ENCODE data around the gene F7. TPM values are rescaled to one million over a fixed set of nuclear protein-coding genes. Genes with fewer than 3 reads are reported as not detected.

The F7 gene
- total and polyA plus RNA-seq, 9 of the 15 experiments (the other 6 are each of a cell fraction or from before 2014, with no cell fraction given) = not detected

GRCh38 chr13:113137691-113138298 lies 32.2 kb downstream of the F7 start:
- CTCF ChIA-PET (ENCODE audit: low intra/inter-chr PET ratio) = no interaction called here
- Histone ChIP-seq H2AFZ (ENCODE audit: low read depth, low read length) (no peak overlapping the region), H3K4me3 (no peak overlapping the region), H3K9me3 (replicated peaks; ENCODE audit: control insufficient read depth, insufficient read depth, low read depth, low read length) (no peaks in the 10 kb centered on the region), H3K9me1 (ENCODE audit: control insufficient read depth, insufficient read depth, low read length) (no peaks in the 10 kb centered on the region), H4K20me1 (replicated peaks; ENCODE audit: control insufficient read depth, insufficient read depth, low read length) (no peaks in the 10 kb centered on the region), H3K36me3 (ENCODE audit: control insufficient read depth, insufficient read depth, low read length) (no peaks in the 10 kb centered on the region), H3K27me3 (ENCODE audit: control insufficient read depth in 2 of 2, insufficient read depth in 2 of 2, low read length in 2 of 2) (no peaks in the 10 kb centered on the region; a peak in 2 of 5 replicates), H3K4me1 (replicated peaks in 1 of 2; ENCODE audit: control insufficient read depth in 2 of 2, insufficient read depth in 2 of 2, low read length in 2 of 2) (peaks cover 4 to 5% of the 10 kb centered on the region in 2 experiments; a peak in 3 of 5 replicates), H3K27ac (ENCODE audit: extremely low read depth, low read depth, low read length) (no peak overlapping the region), H3K79me2 (ENCODE audit: control insufficient read depth, insufficient read depth, low read length) (no peaks in the 10 kb centered on the region), H3K9ac (ENCODE audit: insufficient read depth in 1 of 2, low read depth in 2 of 2, low read length in 2 of 2) (no peak overlapping the region), H3K4me2 (ENCODE audit: insufficient read depth, low read length) (no peak overlapping the region)
- in situ Hi-C loops (cut with MboI) = no loop called here
- DNase-seq (ENCODE audit: extremely low read depth in 1 of 4, low spot score in 3 of 4) (no peak), FAIRE-seq (no peak), ATAC-seq (no peak)
- intact Hi-C loops (cut with micrococcal nuclease) = no loop called here
- no TSS peak for BruUV-seq (replicated peaks)
- POLR2A ChIA-PET = interaction anchor here (0.6 kb wide), 1 partner anchor 1774 kb away, joined by 3 read pairs; no protein-coding TSS in a partner anchor
- 42% methylated on average over 11 of the region's 11 CpGs for WGBS (ENCODE audit: insufficient coverage, low coverage, missing lambda C conversion rate)
- TF ChIP-seq HIVEP1 (CRISPR knock-in tag; IDR thresholded peaks at IDR 0.05) (no peak), PTBP1 (IDR thresholded peaks at IDR 0.05; ENCODE audit: low read depth, low read length) (no peak), NR2C1 (IDR thresholded peaks at IDR 0.05) (no peak), NR2C1 (tag; IDR thresholded peaks at IDR 0.05) (no peak), ZBTB11 (CRISPR knock-in tag; IDR thresholded peaks at IDR 0.05) (no peak), ZNF785 (CRISPR knock-in tag; IDR thresholded peaks at IDR 0.05) (no peak), GATA2 (CRISPR knock-in tag; IDR thresholded peaks at IDR 0.05) (no peak), NFIC (IDR thresholded peaks at IDR 0.05) (no peak), ZFPM2 (CRISPR knock-in tag; IDR thresholded peaks at IDR 0.05) (no peak), SNIP1 (IDR thresholded peaks at IDR 0.05; ENCODE audit: low read depth) (no peak), POLR2AphosphoS5 (IDR thresholded peaks at IDR 0.05; ENCODE audit: control insufficient read depth, insufficient read depth, low read depth, low read length) (no peak)
- TF ChIP-seq, protein P1, sequence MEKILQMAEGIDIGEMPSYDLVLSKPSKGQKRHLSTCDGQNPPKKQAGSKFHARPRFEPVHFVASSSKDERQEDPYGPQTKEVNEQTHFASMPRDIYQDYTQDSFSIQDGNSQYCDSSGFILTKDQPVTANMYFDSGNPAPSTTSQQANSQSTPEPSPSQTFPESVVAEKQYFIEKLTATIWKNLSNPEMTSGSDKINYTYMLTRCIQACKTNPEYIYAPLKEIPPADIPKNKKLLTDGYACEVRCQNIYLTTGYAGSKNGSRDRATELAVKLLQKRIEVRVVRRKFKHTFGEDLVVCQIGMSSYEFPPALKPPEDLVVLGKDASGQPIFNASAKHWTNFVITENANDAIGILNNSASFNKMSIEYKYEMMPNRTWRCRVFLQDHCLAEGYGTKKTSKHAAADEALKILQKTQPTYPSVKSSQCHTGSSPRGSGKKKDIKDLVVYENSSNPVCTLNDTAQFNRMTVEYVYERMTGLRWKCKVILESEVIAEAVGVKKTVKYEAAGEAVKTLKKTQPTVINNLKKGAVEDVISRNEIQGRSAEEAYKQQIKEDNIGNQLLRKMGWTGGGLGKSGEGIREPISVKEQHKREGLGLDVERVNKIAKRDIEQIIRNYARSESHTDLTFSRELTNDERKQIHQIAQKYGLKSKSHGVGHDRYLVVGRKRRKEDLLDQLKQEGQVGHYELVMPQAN (IDR thresholded peaks at IDR 0.05; ENCODE audit: borderline replicate concordance) = no peak
